Endothelial cell of umbilical vein (primary cell): ENCODE data around the gene TUSC2. TPM values are rescaled to one million over a fixed set of nuclear protein-coding genes. Genes with fewer than 3 reads are reported as not detected.

Source experiments
- BruUV-seq: library from RNA; stranded (reverse); fragments of 400-500 nt; replicated peaks from 2 replicates; lab custom pipeline; 2021; lab: Mats Ljungman, UMichigan
- CTCF ChIA-PET: fragments of 300-600, 350-600 bp; sonication (Branson Sonifier 250); formaldehyde crosslinking; loops from one replicate; lab custom pipeline; 2021; ENCODE audit warnings: antibody characterized with exemption, inconsistent platforms; lab: Charles Lee
- POLR2A ChIA-PET: fragments of 300-600, 350-600 bp; sonication (Branson Sonifier 250); formaldehyde crosslinking; loops from one replicate; lab custom pipeline; 2021; ENCODE audit warnings: antibody characterized with exemption, inconsistent platforms; lab: Charles Lee
- DNase-seq: peaks from one replicate; pipeline ENCODE4 v3.0.0-alpha.2; 2011; ENCODE audit warnings: low read depth, low spot score
- FAIRE-seq: peaks from 2 replicates; lab custom pipeline; 2011; peaks lifted over from hg19 to GRCh38; lab: Jason Lieb, UNC
- H2AFZ ChIP-seq: 2 replicates; pipeline ENCODE4 v1.6.0; 2012; ENCODE audit warnings: low read depth, low read length, control low read depth, inconsistent platforms
- H3K27ac ChIP-seq: 2 replicates; pipeline ENCODE4 v1.5.1; 2011; ENCODE audit warnings: low read depth, mild to moderate bottlenecking, control low read depth, low read length, moderate library complexity; ENCODE audit not compliant: insufficient read depth
- H3K27me3 ChIP-seq, 2 experiments: 2 replicates each; pipeline versions ENCODE4 v1.6.0 to v1.6.1; 2011; ENCODE audit warnings: low read length in 2 of 2, mixed read lengths in 1 of 2; ENCODE audit not compliant: control insufficient read depth in 2 of 2, insufficient read depth in 2 of 2
- H3K36me3 ChIP-seq, 2 experiments: 2 replicates in 1 of 2; 3 replicates in 1 of 2; pipeline ENCODE4 v1.5.1; 2011; ENCODE audit warnings: low read length in 2 of 2, mild to moderate bottlenecking in 1 of 2, moderate library complexity in 1 of 2; ENCODE audit not compliant: control insufficient read depth in 2 of 2, insufficient read depth in 2 of 2; ENCODE audit errors: extremely low read depth in 1 of 2
- H3K4me1 ChIP-seq: 3 replicates; pipeline ENCODE4 v1.5.1; 2011; ENCODE audit warnings: mild to moderate bottlenecking, low read length; ENCODE audit not compliant: control insufficient read depth, insufficient read depth; ENCODE audit errors: extremely low read depth
- H3K4me2 ChIP-seq: 2 replicates; pipeline ENCODE4 v1.6.1; 2011; ENCODE audit warnings: low read length, control low read depth, mixed read lengths; ENCODE audit not compliant: insufficient read depth
- H3K4me3 ChIP-seq, 3 experiments: fragments of 200-600 bp in 1 of 3; sonication (generic), shearing (Covaris generic) in 1 of 3; replicated peaks in 1 of 3; 2 replicates each; pipeline ENCODE4 v1.5.1; 2011 to 2016; ENCODE audit warnings: control low read depth in 3 of 3, low read length in 3 of 3, mild to moderate bottlenecking in 2 of 3, inconsistent platforms in 1 of 3, low read depth in 1 of 3, moderate library complexity in 1 of 3; ENCODE audit not compliant: insufficient read depth in 1 of 3
- H3K79me2 ChIP-seq: 2 replicates; pipeline ENCODE4 v1.6.0; 2012; ENCODE audit warnings: low read length, inconsistent platforms; ENCODE audit not compliant: control insufficient read depth, insufficient read depth
- H3K9ac ChIP-seq: replicated peaks from 2 replicates; pipeline ENCODE3; 2011; ENCODE audit warnings: low read length, control low read depth; ENCODE audit not compliant: insufficient read depth; ENCODE audit errors: extremely low read depth
- H3K9me1 ChIP-seq: replicated peaks from 3 replicates; pipeline ENCODE4 v1.6.0; 2011; ENCODE audit warnings: mild to moderate bottlenecking, low read length; ENCODE audit not compliant: control insufficient read depth, insufficient read depth; ENCODE audit errors: extremely low read depth
- H3K9me3 ChIP-seq: replicated peaks from 2 replicates; pipeline ENCODE4 v1.5.1; 2012; ENCODE audit warnings: low read length, inconsistent platforms; ENCODE audit not compliant: control insufficient read depth, insufficient read depth
- H4K20me1 ChIP-seq: replicated peaks from 2 replicates; pipeline ENCODE3; 2011; ENCODE audit warnings: mild to moderate bottlenecking, low read length; ENCODE audit not compliant: control insufficient read depth, insufficient read depth; ENCODE audit errors: extremely low read depth
- EZH2 ChIP-seq: IDR thresholded peaks from 2 replicates; pipeline ENCODE4 v1.6.1; 2012; ENCODE audit warnings: borderline replicate concordance, low read depth, mild to moderate bottlenecking, moderate library complexity, low read length, inconsistent platforms; ENCODE audit not compliant: severe bottlenecking
- FOS ChIP-seq: IDR thresholded peaks from 2 replicates; pipeline ENCODE4 v1.6.1; 2011; ENCODE audit warnings: mild to moderate bottlenecking, low read length, moderate library complexity, borderline replicate concordance; ENCODE audit not compliant: insufficient read depth
- GATA2 ChIP-seq: IDR thresholded peaks from 2 replicates; pipeline ENCODE4 v1.7.0; 2011; ENCODE audit warnings: low read depth, mild to moderate bottlenecking, moderate library complexity, mixed read lengths, low read length; ENCODE audit not compliant: insufficient read length, insufficient read depth
- JUN ChIP-seq: IDR thresholded peaks from 2 replicates; pipeline ENCODE4 v1.6.1; 2011; ENCODE audit warnings: borderline replicate concordance, low read depth; ENCODE audit not compliant: insufficient read length, insufficient read depth
- MYC ChIP-seq: IDR thresholded peaks from one replicate; pipeline ENCODE4 v1.6.1; 2011; ENCODE audit warnings: mild to moderate bottlenecking, low read depth, low read length
- POLR2A ChIP-seq: IDR thresholded peaks from 2 replicates; pipeline ENCODE4 v1.6.1; 2012; ENCODE audit warnings: low read depth, mild to moderate bottlenecking, control low read depth, low read length
- POLR2AphosphoS5 ChIP-seq: IDR thresholded peaks from 2 replicates; pipeline ENCODE4 v1.6.1; 2012; ENCODE audit warnings: low read depth, mild to moderate bottlenecking, control low read depth, low read length, moderate library complexity; ENCODE audit not compliant: insufficient read depth
- dilution Hi-C: fragments of 300-500 bp; cut with MboI; formaldehyde crosslinking; loops from one replicate; pipeline ENCODE4 v1.15.0; 2019; ENCODE audit warnings: low sequenced_read_pairs; ENCODE audit not compliant: extremely low pct_ligation_motif_present
- intact Hi-C: fragments of 100-400 bp; cut with micrococcal nuclease; formaldehyde crosslinking; loops from one replicate; pipeline ENCODE4 v1.10.0; 2022
- polyA plus RNA-seq, 4 experiments: library from polyadenylated mRNA; depleted of rRNA in 3 of 4; stranded (reverse) in 3 of 4; unstranded in 1 of 4; fragments of >200 nt; gene quantifications; 2 replicates each; pipeline versions ENCODE4 v1.2.1 to v1.2.3, GENCODE V29; 2011 to 2012; ENCODE audit warnings: missing spikeins in 1 of 4
- total RNA-seq: library from RNA; stranded (reverse); gene quantifications from 2 replicates; pipeline ENCODE4 v1.2.3, GENCODE V29; 2021
- TF ChIP-seq, protein P1 (sequence below), 2 donors: IDR thresholded peaks; 1 replicate in 1 of 2; 2 replicates in 1 of 2; pipeline ENCODE4 v1.5.1; 2011; ENCODE audit warnings: low read length in 2 of 2, mild to moderate bottlenecking in 2 of 2, moderate library complexity in 2 of 2, control low read depth in 1 of 2, inconsistent platforms in 1 of 2, low read depth in 1 of 2; ENCODE audit not compliant: insufficient read depth in 1 of 2; ENCODE audit errors: extremely low read depth in 1 of 2
- TF ChIP-seq, protein P2 (sequence below): IDR thresholded peaks from 2 replicates; pipeline ENCODE4 v1.6.1; 2011; ENCODE audit not compliant: insufficient read depth, insufficient read length

The TUSC2 gene
- total and polyA plus RNA-seq, 2 donors (not counting 3 experiments of a cell fraction or from before 2014, with no cell fraction given): 30.0 to 89.0 TPM

DNA sequence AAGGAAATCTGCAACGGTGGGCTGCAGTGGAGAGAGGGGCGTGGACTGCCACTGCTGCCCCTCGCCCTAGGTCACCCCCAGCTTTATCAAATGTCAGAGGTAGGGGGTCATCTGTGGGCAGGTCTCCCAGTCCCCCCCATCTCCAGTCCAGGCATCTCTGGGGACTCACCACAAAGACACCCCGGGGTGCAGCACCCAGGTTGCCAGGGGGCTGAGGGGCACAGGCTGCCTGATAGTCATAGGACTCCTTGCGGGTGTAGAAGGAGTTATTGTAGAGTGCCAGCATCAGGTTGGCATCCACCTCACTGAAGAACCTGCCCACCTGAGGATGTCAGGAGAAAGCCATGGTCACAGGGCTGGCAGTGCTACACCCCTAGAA lies 37.8 kb upstream of the TUSC2 start:
- intact Hi-C loops: no loop called here
- DNase-seq: no peak

More for the DNA sequence above, 37.8 kb upstream of the TUSC2 start:
- TF ChIP-seq, protein P1, sequence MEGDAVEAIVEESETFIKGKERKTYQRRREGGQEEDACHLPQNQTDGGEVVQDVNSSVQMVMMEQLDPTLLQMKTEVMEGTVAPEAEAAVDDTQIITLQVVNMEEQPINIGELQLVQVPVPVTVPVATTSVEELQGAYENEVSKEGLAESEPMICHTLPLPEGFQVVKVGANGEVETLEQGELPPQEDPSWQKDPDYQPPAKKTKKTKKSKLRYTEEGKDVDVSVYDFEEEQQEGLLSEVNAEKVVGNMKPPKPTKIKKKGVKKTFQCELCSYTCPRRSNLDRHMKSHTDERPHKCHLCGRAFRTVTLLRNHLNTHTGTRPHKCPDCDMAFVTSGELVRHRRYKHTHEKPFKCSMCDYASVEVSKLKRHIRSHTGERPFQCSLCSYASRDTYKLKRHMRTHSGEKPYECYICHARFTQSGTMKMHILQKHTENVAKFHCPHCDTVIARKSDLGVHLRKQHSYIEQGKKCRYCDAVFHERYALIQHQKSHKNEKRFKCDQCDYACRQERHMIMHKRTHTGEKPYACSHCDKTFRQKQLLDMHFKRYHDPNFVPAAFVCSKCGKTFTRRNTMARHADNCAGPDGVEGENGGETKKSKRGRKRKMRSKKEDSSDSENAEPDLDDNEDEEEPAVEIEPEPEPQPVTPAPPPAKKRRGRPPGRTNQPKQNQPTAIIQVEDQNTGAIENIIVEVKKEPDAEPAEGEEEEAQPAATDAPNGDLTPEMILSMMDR (IDR thresholded peaks at IDR 0.05; ENCODE audit: extremely low read depth in 1 of 2, insufficient read depth in 1 of 2, low read depth in 1 of 2, low read length in 2 of 2): no peak
- TF ChIP-seq POLR2AphosphoS5: no peak
- TF ChIP-seq FOS: no peak
- TF ChIP-seq GATA2: no peak
- no peak for TF ChIP-seq MYC
- no peak for TF ChIP-seq EZH2
- TF ChIP-seq, protein P2, sequence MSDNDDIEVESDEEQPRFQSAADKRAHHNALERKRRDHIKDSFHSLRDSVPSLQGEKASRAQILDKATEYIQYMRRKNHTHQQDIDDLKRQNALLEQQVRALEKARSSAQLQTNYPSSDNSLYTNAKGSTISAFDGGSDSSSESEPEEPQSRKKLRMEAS: no peak
- no peak for TF ChIP-seq JUN
- TF ChIP-seq POLR2A: no peak
- Histone ChIP-seq H3K79me2 (no peaks in the 10 kb centered on the region), H3K4me3 (no peak overlapping the region), H3K27ac (no peak overlapping the region), H3K9me1 (no peaks in the 10 kb centered on the region), H3K36me3 (no peaks in the 10 kb centered on the region), H3K4me1 (peaks cover 4% of the 10 kb centered on the region), H3K4me2 (no peak overlapping the region), H3K27me3 (peaks cover 3 to 5% of the 10 kb centered on the region in 2 experiments), H3K9me3 (no peaks in the 10 kb centered on the region), H3K9ac (no peak overlapping the region), H4K20me1 (no peaks in the 10 kb centered on the region), H2AFZ (no peak overlapping the region)
- FAIRE-seq: no peak
- ChIA-PET POLR2A (no interaction called here), CTCF (interaction anchor here (1.2 kb wide), 2 partner anchors 9 to 17 kb away, joined by 3 read pairs; no protein-coding TSS in a partner anchor)
- BruUV-seq: no TSS peak
- dilution Hi-C loops: no loop called here
